ENCODE results near the gene POU2AF2.

POU2AF2 gene

GRCh38 chr11:111309215-111309915, 63.8 kb downstream of the POU2AF2 start:
- CTCF ChIA-PET: interaction anchor here (0.6 to 0.7 kb wide), 2 partner anchors 26 to 1670 kb away, joined by 3 read pairs; no protein-coding TSS in a partner anchor
- H3K9me3 ChIP-seq (ENCODE audit: control insufficient read depth, insufficient read depth, low read depth, low read length): no peaks in the 10 kb centered on the region
- no peaks in the 10 kb centered on the region for H3K36me3 ChIP-seq (ENCODE audit: control insufficient read depth in 2 of 2, insufficient read depth in 1 of 2, low read length in 2 of 2)
- TF ChIP-seq ZNF112 (tag by site-specific recombination; IDR thresholded peaks at IDR 0.05) (no peak), RBAK (tag by site-specific recombination; IDR thresholded peaks at IDR 0.05) (no peak), ZBTB7A (tag by site-specific recombination; IDR thresholded peaks at IDR 0.05; ENCODE audit: low read depth) (no peak), KLF10 (tag by site-specific recombination; IDR thresholded peaks at IDR 0.05) (no peak), GLIS2 (tag by site-specific recombination; IDR thresholded peaks at IDR 0.05) (no peak), ZSCAN16 (tag by site-specific recombination; IDR thresholded peaks at IDR 0.05) (no peak), CTCF (tag by site-specific recombination; IDR thresholded peaks at IDR 0.05) (no peak), ZNF548 (tag by site-specific recombination; IDR thresholded peaks at IDR 0.05) (no peak), ZNF10 (tag by site-specific recombination; IDR thresholded peaks at IDR 0.05) (no peak), ZNF621 (tag by site-specific recombination; IDR thresholded peaks at IDR 0.05) (no peak), ZNF404 (tag by site-specific recombination; IDR thresholded peaks at IDR 0.05) (no peak), MZF1 (tag by site-specific recombination; IDR thresholded peaks at IDR 0.05; ENCODE audit: borderline replicate concordance) (no peak), ZNF350 (tag by site-specific recombination; IDR thresholded peaks at IDR 0.05) (no peak), ZNF37A (tag by site-specific recombination; IDR thresholded peaks at IDR 0.05) (no peak), KLF9 (tag by site-specific recombination; IDR thresholded peaks at IDR 0.05; ENCODE audit: low read depth) (no peak), ZNF211 (tag by site-specific recombination; IDR thresholded peaks at IDR 0.05; ENCODE audit: low read depth) (no peak), ZNF624 (tag by site-specific recombination; IDR thresholded peaks at IDR 0.05) (no peak)
- POLR2A ChIA-PET: no interaction called here
- H3K4me3 ChIP-seq (ENCODE audit: low read depth, low read length): no peak overlapping the region
- no peak overlapping the region for H3K27ac ChIP-seq (ENCODE audit: extremely low read depth, low read depth, low read length)
- no peaks in the 10 kb centered on the region for H3K4me1 ChIP-seq (ENCODE audit: control insufficient read depth, insufficient read depth, low read length)

- Histone ChIP-seq H3K36me3 (ENCODE audit: control insufficient read depth in 2 of 2, insufficient read depth in 1 of 2, low read length in 2 of 2) (no peaks in the 10 kb centered on the region), H3K4me3 (ENCODE audit: low read depth, low read length) (no peak overlapping the region), H3K4me1 (ENCODE audit: control insufficient read depth, insufficient read depth, low read length) (no peaks in the 10 kb centered on the region), H3K9me3 (ENCODE audit: control insufficient read depth, insufficient read depth, low read depth, low read length) (no peaks in the 10 kb centered on the region), H3K27ac (ENCODE audit: extremely low read depth, low read depth, low read length) (no peak overlapping the region)
- POLR2A ChIA-PET: no interaction called here
- CTCF ChIA-PET: no interaction called here
- TF ChIP-seq GLIS1 (tag by site-specific recombination; IDR thresholded peaks at IDR 0.05) (peak; percentile 37; the same call in 1 of the 2 replicates), GLI4 (tag by site-specific recombination; IDR thresholded peaks at IDR 0.05) (no peak), SP3 (tag by site-specific recombination; IDR thresholded peaks at IDR 0.05) (no peak), ZNF248 (tag by site-specific recombination; IDR thresholded peaks at IDR 0.05) (no peak), ZNF555 (tag by site-specific recombination; conservative IDR thresholded peaks at IDR 0.05) (no peak), ZNF629 (tag by site-specific recombination; IDR thresholded peaks at IDR 0.05) (peak; percentile 29; the same call in 1 of the 2 replicates), ZNF791 (tag by site-specific recombination; IDR thresholded peaks at IDR 0.05) (no peak), OSR2 (tag by site-specific recombination; IDR thresholded peaks at IDR 0.05) (peak; percentile 55; the same call in 1 of the 2 replicates), ZNF596 (tag by site-specific recombination; IDR thresholded peaks at IDR 0.05) (no peak), ZNF169 (tag by site-specific recombination; IDR thresholded peaks at IDR 0.05) (no peak), ZNF175 (tag by site-specific recombination; IDR thresholded peaks at IDR 0.05) (no peak), ZIC2 (tag by site-specific recombination; IDR thresholded peaks at IDR 0.05) (no peak), ZSCAN5A (tag by site-specific recombination; IDR thresholded peaks at IDR 0.05) (no peak), ZNF146 (tag by site-specific recombination; IDR thresholded peaks at IDR 0.05) (no peak), ZBTB17 (tag by site-specific recombination; IDR thresholded peaks at IDR 0.05) (0 out of 2 replicates have a peak, but pooled peaks have one; percentile 20), ZNF280C (tag by site-specific recombination; IDR thresholded peaks at IDR 0.05) (no peak), ZNF664 (tag by site-specific recombination; IDR thresholded peaks at IDR 0.05) (no peak)
Measured at GRCh38 chr11:111310088-111310487, 64.6 kb downstream of the POU2AF2 start.

Measured in HEK293 (cell line).